EH (cell line): ENCODE measurements around the gene KRTAP5-11.
"Not testable (repeated sequence)": the region's sequence is repeated elsewhere in the genome, so short reads cannot be mapped to it uniquely, and the experiment has no call there.

Source experiments
- DNase-seq: peaks from one replicate; pipeline ENCODE4 v3.0.0-alpha.2; 2015; ENCODE audit warnings: low read depth

Gene KRTAP5-11

DNA sequence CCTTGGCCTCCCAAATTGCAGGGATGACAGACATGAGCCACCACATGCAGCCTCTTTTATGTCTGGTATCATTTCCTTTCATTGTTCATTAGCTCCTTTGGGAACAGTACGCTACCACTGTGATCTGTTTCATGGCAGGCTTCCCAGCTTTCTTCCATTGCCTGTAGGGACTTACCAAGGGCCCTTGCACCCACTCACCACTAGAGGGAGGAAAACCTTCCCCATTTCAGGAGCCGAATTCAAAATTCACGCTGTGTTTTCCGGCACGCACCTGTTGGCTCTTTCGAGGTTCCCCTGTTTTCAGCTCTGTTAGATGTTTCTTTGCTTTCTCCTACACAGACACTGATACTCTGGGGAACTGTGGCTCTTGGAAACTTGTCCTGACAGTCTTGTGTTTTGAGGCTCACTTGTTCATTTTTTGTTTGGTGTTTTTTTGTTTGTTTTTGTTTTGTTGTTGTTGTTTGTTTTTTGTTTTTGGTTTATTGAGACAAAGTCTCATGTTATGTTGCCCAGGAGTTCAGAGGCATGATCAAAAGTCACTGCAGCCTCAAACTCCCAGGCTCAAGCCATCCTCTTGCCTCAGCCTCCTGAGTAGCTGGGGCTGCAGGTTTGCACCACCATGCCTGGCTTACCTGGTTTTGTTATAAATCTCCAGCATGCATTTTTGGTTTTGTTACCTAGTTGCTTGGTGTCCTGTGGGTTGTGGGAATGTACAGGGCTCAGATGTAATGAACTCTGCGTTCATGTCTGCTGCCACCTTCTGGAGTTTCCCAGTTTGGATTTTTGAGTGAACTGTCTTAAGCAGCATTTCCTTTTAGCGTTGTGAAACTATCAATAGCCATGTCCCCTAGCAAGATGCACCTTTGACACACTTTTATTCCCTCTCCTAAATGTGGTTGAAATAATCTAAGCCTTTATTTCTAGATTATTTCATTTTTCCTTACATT lies 2.3 kb downstream of the KRTAP5-11 start:
- DNase-seq = peak; percentile 79

DNA sequence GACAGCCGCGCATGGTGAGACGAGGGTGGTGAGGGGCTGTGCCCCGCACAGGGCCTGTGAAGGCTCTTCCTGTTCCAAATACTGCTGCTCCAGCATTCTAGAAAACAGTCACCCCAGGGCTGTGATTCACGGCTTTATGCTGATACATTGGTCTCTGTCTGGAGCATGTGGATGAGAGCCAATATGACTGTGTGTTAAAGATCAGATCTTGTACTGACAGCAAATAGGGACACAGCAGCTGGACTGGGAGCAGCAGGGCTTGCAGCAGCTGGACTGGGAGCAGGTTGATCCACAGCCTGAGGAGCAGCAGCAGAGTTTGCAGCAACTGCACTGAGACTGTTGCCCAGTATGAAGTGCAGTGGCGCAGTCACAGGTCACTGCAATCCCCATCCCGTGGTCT lies 3.2 kb downstream of the KRTAP5-11 start:
- DNase-seq = not testable (repeated sequence)

DNA sequence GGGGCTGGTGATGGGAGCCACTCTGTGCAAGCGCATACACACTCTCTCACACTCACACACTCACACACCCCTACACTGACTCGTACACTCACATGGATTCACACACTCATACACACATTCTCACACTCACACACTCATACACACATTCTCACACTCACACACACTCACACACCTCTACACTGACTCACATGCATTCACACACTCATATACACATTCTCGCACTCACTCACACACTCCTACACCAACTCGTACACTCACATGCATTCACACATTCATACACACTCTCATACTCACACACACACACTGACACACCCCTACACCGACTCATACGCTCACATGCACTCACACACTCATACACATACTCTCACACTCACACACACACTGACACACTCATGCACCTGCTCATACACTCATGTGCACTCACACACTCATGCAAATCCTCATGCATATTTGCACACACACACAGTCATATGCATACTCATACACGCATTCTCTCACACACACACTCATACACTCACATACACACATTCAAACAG lies 5.1 kb downstream of the KRTAP5-11 start:
- no peak for DNase-seq

DNA sequence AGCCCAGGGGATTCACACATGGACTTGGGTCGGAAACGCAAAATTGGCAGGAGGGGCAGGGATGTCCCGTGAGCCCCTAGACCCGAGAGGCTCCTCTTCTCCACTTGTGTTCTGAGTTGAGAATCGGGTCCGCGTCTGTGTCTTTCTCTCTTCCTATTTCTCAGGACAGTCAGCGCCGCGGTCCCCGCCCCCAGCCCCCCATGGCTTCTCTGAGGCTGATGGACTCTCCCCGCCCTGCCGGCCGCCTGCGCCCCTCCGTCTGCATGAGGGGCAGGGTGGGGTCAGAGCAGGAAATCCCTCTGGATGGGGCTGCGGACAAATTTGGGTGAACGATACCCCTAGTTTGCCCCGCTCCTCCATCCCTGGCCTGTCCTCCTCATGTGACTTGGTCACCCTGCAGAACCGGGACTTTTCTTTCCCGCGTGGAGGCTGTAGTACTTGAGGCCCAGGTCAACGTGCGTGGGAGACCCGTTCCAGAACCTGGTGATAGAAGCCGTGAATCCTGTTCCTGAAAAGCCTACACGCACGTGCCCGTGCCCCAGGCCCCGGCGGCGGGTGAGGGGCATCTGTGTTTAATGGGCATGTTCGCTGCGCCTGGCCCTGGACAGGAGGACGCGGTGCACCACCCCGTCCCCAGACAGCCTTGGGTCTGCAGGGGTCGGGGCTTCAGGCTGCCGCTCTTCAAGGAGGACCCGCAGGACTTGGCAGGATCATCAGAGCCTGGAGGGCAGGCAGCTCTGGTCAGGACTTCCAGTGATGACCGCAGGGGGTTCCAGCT lies 5.8 kb downstream of the KRTAP5-11 start:
- not testable (repeated sequence) for DNase-seq

DNA sequence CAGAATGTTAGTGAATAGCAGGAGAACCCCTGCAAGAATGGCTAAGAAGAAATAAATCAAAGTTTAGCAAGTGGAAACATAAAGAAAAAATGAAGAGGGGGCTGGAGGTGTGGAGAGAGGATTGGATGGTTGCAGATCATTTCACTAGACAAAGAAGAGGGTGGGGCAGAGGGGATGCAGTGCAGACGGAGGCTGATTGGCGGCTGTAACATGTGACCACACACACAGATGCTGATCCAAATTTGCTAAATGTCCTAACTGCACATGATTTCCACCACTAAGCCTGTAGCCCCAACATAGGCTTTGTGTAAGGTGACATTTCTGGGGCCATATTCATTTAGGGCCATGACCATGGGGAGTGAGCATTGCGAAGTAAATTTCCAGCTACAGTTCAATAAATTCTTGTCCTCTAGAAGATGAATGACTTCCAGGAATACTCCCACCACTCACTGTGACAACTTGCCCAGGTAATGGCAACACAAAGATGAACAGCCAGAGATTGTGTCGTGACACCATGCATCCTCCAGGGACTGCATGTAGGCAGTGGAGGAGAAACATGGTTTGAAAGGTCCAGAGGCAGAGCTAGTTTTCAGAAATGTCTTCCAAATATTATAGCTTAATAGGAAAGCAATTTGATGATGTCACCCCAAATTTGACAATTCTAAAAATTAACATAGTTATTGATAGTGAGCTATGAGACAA lies 6.8 kb downstream of the KRTAP5-11 start:
- DNase-seq = no peak

DNA sequence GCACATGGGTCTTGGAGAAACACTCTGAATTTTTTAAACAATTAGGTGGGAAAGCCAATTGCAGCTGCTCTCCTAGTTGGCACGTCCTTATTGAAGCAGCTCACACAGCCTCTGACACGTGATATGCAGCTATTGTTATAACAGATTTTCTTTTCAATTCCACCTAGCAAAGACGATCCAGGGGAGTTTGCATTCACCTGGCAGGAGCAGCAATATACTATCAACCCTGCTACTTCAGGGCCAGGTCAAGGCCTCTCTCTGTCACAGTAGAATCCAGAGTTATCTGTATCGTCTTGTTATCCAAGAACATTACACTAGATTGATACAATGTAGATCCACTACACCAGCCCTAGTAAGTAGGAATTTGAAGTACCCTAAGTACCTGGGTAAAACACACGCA lies 8.3 kb downstream of the KRTAP5-11 start:
- no peak for DNase-seq

DNA sequence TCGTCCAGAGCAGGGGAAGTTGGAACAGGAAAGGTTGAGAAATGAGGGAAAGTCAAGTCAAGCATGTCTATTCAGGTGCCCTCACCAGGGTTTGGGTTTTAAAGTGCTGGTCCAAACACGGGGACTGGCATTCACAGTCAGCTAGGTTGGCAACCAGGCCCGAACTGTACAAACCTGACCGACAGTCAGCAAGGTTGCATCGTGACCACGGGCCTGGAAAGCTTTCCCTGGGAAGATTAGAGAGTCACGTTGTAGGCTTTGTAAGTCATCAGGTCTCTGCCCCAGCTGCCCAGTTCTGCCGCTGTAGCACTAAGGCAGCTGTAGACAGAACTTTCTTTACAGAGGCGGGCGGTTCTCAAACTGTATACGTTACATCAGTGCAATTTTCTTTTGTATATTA lies 9.9 kb downstream of the KRTAP5-11 start:
- no peak for DNase-seq

DNA sequence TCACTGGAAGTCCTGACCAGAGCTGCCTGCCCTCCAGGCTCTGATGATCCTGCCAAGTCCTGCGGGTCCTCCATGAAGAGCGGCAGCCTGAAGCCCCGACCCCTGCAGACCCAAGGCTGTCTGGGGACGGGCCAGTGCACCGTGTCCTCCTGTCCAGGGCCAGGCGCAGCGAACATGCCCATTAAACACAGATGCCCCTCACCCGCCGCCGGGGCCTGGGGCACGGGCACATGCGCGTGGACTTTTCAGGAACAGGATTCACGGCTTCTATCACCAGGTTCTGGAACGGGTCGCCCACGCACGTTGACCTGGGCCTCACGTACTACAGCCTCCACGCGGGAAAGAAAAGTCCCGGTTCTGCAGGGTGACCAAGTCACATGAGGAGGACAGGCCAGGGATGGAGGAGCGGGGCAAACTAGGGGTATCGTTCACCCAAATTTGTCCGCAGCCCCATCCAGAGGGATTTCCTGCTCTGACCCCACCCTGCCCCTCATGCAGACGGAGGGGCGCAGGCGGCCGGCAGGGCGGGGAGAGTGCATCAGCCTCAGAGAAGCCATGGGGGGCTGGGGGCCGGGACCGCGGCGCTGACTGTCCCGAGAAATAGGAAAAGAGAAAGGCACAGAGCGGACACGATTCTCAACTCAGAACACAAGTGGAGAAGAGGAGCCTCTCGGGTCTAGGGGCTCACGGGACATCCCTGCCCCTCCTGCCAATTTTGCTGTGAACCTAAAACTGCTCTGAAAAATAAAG lies 11.4 kb downstream of the KRTAP5-11 start:
- DNase-seq = not testable (repeated sequence)

DNA sequence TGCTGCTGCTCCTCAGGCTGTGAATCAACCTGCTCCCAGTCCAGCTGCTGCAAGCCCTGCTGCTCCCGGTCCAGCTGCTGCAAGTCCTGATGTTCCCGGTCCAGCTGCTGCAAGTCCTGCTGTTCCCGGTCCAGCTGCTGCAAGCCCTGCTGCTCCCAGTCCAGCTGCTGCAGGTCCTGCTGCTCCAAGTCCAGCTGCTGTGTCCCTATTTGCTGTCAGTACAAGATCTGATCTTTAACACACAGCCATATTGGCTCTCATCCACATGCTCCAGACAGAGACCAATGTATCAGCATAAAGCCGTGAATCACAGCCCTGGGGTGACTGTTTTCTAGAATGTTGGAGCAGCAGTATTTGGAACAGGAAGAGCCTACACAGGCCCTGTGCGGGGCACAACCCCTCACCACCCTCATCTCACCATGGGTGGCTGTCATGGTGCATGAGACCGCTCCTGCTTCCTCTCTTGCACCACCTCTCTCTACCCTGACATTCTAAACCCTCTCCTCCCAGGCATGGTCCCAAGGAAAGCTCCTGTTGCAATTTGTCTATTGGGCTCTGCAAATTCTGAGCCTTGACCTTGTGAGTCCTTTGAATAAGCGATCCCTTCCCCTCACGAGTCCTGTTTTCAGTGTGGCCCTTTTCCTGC lies 13.8 kb downstream of the KRTAP5-11 start:
- DNase-seq = peak; percentile 9

DNA sequence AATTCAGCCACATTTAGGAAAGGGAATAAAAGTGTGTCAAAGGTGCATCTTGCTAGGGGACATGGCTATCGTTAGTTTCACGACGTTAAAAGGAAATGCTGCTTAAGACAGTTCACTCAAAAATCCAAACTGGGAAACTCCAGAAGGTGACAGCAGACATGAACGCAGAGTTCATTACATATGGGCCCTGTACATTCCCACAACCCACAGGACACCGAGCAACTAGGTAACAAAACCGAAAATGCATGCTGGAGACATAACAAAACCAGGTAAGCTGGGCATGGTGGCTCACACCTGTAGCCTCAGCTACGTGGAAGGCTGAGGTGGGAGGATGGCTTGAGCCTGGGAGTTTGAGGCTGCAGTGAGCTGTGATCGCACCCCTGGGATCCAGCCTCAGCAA lies 15.0 kb downstream of the KRTAP5-11 start:
- DNase-seq = not testable (repeated sequence)

DNA sequence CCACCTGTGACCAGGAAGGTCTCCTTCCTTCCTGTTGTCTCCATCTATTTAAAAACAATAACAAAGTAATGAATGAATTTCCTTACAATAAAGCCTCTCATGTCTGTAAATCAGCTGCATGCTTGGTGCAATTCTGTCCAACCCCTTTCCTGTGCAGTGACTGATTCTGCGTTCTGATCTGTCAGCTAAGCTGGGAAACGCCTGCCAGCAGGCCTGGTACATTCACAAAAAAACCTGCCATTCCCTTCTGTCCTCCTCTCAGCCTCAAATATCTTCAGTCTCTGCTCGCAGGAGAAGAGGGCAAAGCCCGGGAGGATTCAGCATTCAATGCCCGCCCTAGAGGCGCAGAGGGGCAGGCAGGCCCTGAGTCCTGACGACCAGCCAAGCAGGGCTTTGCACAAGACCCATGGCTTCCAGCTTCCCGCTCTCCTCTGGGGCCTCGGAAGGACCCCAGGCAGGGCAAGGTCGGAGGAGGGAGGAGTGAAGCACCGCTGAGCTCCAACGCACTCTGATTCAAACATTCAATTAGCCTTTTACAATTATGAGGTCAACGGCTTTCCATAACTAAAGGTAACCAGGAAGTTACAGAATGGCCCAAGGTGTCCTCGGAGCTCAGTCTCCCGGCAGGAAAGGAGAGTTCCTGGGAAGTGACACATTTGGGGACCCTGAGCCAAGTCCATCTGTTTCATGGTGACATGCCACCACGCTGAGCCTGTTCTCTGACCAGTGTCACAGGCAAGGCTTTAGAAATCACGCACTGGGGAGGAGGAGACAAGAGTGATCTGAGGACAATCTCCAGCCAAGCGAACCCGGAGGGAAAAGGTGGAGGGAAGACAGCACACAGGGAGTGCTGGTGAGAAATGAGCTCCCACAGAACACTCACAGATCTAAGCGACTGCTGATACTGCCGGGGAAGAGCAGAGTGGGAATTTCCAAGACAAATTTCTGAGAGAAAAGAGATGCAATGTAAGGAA lies 15.8 kb downstream of the KRTAP5-11 start:
- DNase-seq = not testable (repeated sequence)

DNA sequence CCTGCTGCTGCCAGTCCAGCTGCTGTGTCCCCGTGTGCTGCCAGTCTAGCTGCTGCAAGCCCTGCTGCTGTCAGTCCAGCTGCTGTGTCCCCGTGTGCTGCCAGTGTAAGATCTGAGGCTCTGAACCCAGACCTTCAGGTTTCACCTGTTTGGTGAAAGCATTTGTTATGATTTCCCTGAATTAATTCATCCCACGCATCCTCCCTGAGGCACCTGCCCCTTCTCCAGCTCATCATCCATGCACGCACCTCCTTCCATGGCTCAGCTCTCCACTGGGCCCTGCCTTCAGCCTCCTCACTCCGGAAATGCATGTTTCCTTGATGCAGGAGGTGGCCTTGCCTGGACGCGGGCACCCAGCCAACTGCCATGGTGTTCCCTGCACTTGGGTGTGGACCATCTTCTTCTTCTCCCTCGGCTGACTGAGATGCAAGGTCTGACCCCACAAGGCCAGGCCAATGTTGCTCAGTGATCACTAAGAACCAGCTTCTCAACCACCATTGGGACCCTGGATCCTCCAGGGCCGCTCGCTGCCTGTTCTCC lies 16.5 kb downstream of the KRTAP5-11 start:
- no peak for DNase-seq

DNA sequence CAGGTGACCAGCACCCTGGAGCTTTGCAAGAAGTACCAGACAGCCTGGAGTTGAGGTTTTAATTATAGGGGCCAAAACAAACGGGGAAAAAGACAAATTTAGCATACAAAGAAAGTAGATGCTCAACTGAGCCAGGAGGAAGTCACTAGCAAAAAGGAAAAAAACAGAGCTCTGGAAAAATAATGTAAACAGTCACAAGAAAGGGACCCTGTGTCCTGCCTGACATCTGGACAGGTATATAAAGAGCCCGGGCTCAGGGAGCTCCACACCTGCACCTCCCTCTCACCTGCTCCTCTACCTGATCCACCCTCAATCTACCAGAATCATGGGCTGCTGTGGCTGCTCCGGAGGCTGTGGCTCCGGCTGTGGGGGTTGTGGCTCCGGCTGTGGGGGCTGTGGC lies 17.4 kb downstream of the KRTAP5-11 start, which contains the start of gene KRTAP5-10:
KRTAP5-10 (plus strand) TSS at position 301 of the 400 bp plus-strand sequence; CDS start at position 326, 25 bp downstream.
- no peak for DNase-seq

DNA sequence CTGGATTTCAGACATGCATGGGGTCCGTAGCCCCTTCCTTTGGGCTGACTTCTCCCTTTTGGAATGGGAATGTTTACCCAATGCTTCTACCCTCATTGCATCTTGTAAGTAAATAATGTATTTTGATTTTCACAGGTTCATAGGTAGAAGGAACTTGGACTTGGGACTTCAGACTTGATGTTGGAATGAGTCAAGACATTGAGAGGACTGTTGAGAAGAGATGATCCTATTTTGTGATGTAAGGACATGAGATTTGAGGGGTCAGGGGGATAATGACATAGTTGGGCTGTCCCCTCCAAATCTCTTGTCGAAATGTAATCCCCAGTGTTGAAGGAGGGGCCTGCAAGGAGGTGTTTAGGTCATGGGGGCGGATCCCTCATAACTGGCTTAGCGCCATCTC lies 18.2 kb downstream of the KRTAP5-11 start:
- DNase-seq = no peak

DNA sequence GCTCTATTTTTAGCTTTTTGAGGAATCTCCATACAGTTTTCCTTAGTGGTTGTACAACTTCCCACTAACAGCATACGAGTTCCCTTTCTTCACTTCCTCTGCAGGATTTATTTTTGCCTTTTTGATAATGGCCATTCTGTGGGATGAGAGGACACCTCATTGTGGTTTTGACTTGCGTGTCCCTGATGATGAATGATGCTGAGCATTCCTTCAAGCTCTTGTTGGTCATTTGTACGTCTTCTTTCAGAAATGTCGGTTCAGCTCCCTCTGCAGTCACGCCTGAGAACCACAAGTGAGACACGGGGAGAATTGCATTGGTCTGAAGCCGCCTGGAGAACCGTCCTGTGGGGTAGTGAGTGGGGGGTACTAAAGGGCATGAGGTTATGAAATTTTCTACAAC lies 19.3 kb downstream of the KRTAP5-11 start:
- peak; percentile 59 for DNase-seq

DNA sequence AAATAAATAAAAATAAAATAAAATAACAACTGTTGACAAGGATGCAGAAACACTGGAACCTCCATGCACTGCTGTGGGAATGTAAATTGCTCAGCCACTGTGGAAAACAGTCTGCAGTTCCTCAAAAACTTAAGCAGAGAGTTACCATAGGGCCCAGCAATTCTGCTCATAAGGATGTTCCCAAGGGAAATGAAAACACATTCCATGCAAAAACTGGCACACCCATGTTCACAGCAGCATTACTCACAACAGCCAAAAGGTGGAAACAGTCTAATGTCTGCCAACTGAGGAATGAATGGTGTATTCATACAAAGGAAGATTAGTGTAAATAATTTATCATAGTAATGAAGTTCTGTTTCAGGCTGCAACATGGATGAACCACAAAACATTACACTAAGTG lies 20.6 kb downstream of the KRTAP5-11 start:
- DNase-seq = no peak

DNA sequence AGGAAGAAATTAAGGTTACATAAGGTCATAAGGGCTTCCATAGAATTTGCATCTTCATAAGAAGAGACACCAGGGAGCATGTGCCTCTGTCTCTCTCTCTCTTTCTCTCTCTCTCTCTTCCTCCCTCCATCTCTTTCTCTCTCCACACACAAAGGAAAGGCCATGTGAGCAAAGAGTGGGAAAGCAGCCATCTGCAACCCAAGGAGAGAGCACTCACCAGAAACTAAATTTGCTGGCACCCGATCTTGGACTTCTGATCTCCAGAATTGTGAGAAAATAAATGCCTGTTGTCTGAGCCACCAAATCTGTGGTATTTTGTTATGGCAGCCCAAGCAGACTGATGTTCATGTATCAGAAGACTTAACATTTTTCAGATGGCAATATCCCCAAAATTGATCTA lies 23.7 kb downstream of the KRTAP5-11 start:
- DNase-seq = no peak

DNA sequence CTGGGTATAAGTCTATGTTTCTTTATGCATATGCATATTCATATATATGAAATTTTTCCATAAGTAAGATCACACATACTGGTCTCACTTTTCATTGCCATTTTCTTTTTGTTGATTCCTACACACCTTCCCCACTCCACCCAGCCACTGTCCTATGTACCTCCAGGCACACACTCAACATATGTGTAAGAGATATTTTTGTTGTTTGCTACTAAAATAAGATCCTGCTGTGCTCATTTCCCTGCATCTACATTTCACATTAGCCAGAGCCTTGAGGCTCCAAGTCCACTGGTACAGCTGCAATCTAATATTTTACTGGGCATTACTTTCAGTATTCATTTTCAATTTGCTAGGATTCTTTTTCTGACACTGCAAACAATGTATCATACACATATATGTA lies 25.4 kb downstream of the KRTAP5-11 start:
- DNase-seq = no peak

DNA sequence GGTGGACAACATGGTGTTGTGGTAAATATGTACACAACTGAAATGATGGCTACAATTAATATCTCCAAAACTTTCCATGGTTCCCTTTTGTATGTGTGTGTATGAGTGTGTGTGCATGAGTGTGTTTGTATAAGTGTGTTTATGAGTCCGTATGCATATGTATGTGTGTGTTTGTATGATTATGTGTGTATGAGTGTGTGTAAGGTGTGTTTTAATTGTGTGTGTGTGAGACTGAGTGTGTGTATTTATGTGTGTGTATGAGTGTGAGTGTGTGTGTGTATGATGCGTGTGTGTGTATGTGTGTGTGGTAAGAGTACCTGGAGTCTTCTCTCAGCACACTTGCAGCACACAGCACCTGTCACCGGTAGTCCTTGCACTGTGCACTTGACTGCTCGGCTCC lies 26.7 kb downstream of the KRTAP5-11 start:
- no peak for DNase-seq
